ENCODE data around the gene ZNF407. TPM values are rescaled to one million over a fixed set of nuclear protein-coding genes. Genes with fewer than 3 reads are reported as not detected.
"Not testable (repeated sequence)": the region's sequence is repeated elsewhere in the genome, so short reads cannot be mapped to it uniquely, and the experiment has no call there.

The ZNF407 gene
- 4.8 and 5.3 TPM in 2 replicates for total RNA-seq (2014; rRNA removed; shearing (Covaris generic))

GRCh38 chr18:74597662-74598349, at the start of gene ZNF407:
TSS of gene ZNF407 (plus strand) at chr18:74597870. CDS start at chr18:74631020, 33,150 bp downstream.
- peak; percentile 87 for DNase-seq (ENCODE audit: low read depth)

GRCh38 chr18:74549591-74550104, 48.0 kb upstream of the ZNF407 start:
- DNase-seq (ENCODE audit: low read depth): no peak

GRCh38 chr18:74550886-74551285, 46.8 kb upstream of the ZNF407 start:
- DNase-seq (ENCODE audit: low read depth): no peak

- DNase-seq (ENCODE audit: low read depth): no peak
Observed at GRCh38 chr18:74551452-74551851, 46.2 kb upstream of the ZNF407 start.

- peak; percentile 65 for DNase-seq (ENCODE audit: low read depth)
Observed at GRCh38 chr18:74551936-74552555, 45.6 kb upstream of the ZNF407 start.

- no peak for DNase-seq (ENCODE audit: low read depth)
Observed at GRCh38 chr18:74556126-74556525, 41.5 kb upstream of the ZNF407 start.

- no peak for DNase-seq (ENCODE audit: low read depth)
Observed at GRCh38 chr18:74558096-74558495, 39.6 kb upstream of the ZNF407 start.

- no peak for DNase-seq (ENCODE audit: low read depth)
Observed at GRCh38 chr18:74562131-74562730, 35.4 kb upstream of the ZNF407 start.

- no peak for DNase-seq (ENCODE audit: low read depth)
Observed at GRCh38 chr18:74562775-74563174, 34.9 kb upstream of the ZNF407 start.

- no peak for DNase-seq (ENCODE audit: low read depth)
Observed at GRCh38 chr18:74563999-74564398, 33.7 kb upstream of the ZNF407 start.

- DNase-seq (ENCODE audit: low read depth): not testable (repeated sequence)
Observed at GRCh38 chr18:74565164-74565563, 32.5 kb upstream of the ZNF407 start.

- not testable (repeated sequence) for DNase-seq (ENCODE audit: low read depth)
Observed at GRCh38 chr18:74565993-74566392, 31.7 kb upstream of the ZNF407 start.

- DNase-seq (ENCODE audit: low read depth): no peak
Observed at GRCh38 chr18:74567822-74568221, 29.8 kb upstream of the ZNF407 start.

GRCh38 chr18:74569401-74569800, 28.3 kb upstream of the ZNF407 start:
- DNase-seq (ENCODE audit: low read depth): no peak

GRCh38 chr18:74570266-74570665, 27.4 kb upstream of the ZNF407 start:
- no peak for DNase-seq (ENCODE audit: low read depth)

GRCh38 chr18:74571895-74572680, 25.6 kb upstream of the ZNF407 start:
- DNase-seq (ENCODE audit: low read depth): no peak

- no peak for DNase-seq (ENCODE audit: low read depth)
Observed at GRCh38 chr18:74573053-74573452, 24.6 kb upstream of the ZNF407 start.

- no peak for DNase-seq (ENCODE audit: low read depth)
Observed at GRCh38 chr18:74574916-74575315, 22.8 kb upstream of the ZNF407 start.

GRCh38 chr18:74577019-74577418, 20.7 kb upstream of the ZNF407 start:
- no peak for DNase-seq (ENCODE audit: low read depth)

GRCh38 chr18:74579496-74580065, 18.1 kb upstream of the ZNF407 start:
- no peak for DNase-seq (ENCODE audit: low read depth)

GRCh38 chr18:74582642-74583041, 15.0 kb upstream of the ZNF407 start:
- no peak for DNase-seq (ENCODE audit: low read depth)

GRCh38 chr18:74587441-74587840, 10.2 kb upstream of the ZNF407 start:
- no peak for DNase-seq (ENCODE audit: low read depth)
